Coronary artery (tissue), 2 donors: ENCODE results near the gene CYP4F2.
"Not testable (repeated sequence)": the region's sequence is repeated elsewhere in the genome, so short reads cannot be mapped to it uniquely, and the experiment has no call there.

Source experiments
- DNase-seq: peaks from one replicate; pipeline ENCODE4 v3.0.0-alpha.2; 2017; ENCODE audit warnings: low spot score
- H3K27ac ChIP-seq, 2 donors: fragments of 200-600 bp; sonication (generic); one replicate each; pipeline ENCODE4 v1.5.1; 2016 to 2019
- H3K4me3 ChIP-seq: fragments of 200-600 bp; sonication (generic); 2 replicates; pipeline ENCODE4 v1.5.1; 2016; ENCODE audit warnings: mild to moderate bottlenecking, moderate library complexity
- TF ChIP-seq, protein P1 (sequence below): fragments of 200-600 bp; sonication (generic); IDR thresholded peaks from one replicate; pipeline ENCODE4 v1.5.1; 2019; ENCODE audit warnings: antibody characterized with exemption

The CYP4F2 gene

GRCh38 chr19:15934332-15935078 is 36.6 kb upstream of the CYP4F2 start, which contains the start of gene CYP4F11:
TSS of gene CYP4F11 (minus strand) at chr19:15934529. CDS start at chr19:15934408, 121 bp downstream.
- Histone ChIP-seq H3K4me3 (peak within 1 kb of the TSS; percentile 37), H3K27ac (peak within 1 kb of the TSS in 1 of 2 donors; percentile 78)
- TF ChIP-seq, protein P1, sequence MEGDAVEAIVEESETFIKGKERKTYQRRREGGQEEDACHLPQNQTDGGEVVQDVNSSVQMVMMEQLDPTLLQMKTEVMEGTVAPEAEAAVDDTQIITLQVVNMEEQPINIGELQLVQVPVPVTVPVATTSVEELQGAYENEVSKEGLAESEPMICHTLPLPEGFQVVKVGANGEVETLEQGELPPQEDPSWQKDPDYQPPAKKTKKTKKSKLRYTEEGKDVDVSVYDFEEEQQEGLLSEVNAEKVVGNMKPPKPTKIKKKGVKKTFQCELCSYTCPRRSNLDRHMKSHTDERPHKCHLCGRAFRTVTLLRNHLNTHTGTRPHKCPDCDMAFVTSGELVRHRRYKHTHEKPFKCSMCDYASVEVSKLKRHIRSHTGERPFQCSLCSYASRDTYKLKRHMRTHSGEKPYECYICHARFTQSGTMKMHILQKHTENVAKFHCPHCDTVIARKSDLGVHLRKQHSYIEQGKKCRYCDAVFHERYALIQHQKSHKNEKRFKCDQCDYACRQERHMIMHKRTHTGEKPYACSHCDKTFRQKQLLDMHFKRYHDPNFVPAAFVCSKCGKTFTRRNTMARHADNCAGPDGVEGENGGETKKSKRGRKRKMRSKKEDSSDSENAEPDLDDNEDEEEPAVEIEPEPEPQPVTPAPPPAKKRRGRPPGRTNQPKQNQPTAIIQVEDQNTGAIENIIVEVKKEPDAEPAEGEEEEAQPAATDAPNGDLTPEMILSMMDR = no peak
- DNase-seq = peak; percentile 81

GRCh38 chr19:15933761-15934331 is 36.0 kb upstream of the CYP4F2 start:
- Histone ChIP-seq H3K4me3 (peak overlapping the region; percentile 37), H3K27ac (peak overlapping the region in 1 of 2 donors; percentile 78)
- not testable (repeated sequence) for DNase-seq

- H3K4me3 ChIP-seq = no peak overlapping the region
- no peak for DNase-seq
- TF ChIP-seq, protein P1 = no peak
- no peak overlapping the region for H3K27ac ChIP-seq
Observed at GRCh38 chr19:15928321-15928720, 30.4 kb upstream of the CYP4F2 start.

- TF ChIP-seq, protein P1 = no peak
- H3K4me3 ChIP-seq = no peak overlapping the region
- H3K27ac ChIP-seq = no peak overlapping the region
- DNase-seq = no peak
Observed at GRCh38 chr19:15926484-15926883, 28.6 kb upstream of the CYP4F2 start.

- TF ChIP-seq, protein P1 = no peak
- Histone ChIP-seq H3K4me3 (no peak overlapping the region), H3K27ac (no peak overlapping the region)
- DNase-seq = no peak
Observed at GRCh38 chr19:15923702-15924101, 25.8 kb upstream of the CYP4F2 start.

DNA sequence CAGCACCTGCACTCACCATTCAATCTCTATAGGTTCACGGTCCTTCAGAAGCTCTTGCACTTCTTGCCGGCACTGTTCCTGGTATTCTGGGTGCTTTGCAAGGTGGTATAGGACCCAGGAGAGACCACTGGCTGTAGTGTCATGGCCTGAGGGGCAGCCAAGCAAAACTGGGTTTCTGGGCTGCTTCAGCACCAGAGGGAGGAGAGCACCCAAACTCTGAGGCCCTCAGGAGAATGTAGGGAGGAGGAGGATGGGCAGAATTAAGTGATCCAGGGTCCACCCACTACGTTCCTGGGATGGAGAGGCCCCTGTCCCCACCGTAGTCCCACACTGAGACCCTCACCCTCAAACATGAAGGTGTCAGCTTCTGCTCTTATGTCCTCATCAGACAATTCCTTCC is 24.1 kb upstream of the CYP4F2 start:
- DNase-seq = no peak
- TF ChIP-seq, protein P1 = no peak
- H3K27ac ChIP-seq = no peak overlapping the region
- no peak overlapping the region for H3K4me3 ChIP-seq

GRCh38 chr19:15919243-15919642 is 21.4 kb upstream of the CYP4F2 start:
- DNase-seq = no peak
- TF ChIP-seq, protein P1 = no peak
- Histone ChIP-seq H3K27ac (no peak overlapping the region), H3K4me3 (no peak overlapping the region)
